ENCODE measurements around the gene PLCL2.
A peak's percentile ranks its signal among the peaks of the same experiment; 100 is the strongest.

Gene PLCL2

GRCh38 chr3:17014709-17015108 lies 130.0 kb downstream of the PLCL2 start:
- DNase-seq: no peak

DNA sequence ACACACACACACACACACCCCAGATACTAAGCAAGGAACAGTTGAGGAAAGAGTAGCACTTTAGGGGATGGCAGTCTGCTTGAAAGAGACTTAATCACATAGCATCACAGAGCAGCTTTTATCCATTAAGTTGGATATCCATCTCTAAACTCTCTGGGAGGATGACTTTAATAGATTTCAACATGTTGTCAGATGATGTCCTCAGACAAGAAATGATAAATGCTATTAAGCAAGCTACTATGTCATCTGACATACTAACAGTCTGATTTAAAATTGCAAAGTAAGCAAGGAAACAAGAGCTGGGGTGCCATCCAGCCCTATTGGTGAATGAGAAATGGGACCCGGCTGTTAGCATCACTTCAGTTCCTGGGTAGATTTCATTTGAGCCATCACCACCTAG lies 136.9 kb downstream of the PLCL2 start:
- no peak for DNase-seq

DNA sequence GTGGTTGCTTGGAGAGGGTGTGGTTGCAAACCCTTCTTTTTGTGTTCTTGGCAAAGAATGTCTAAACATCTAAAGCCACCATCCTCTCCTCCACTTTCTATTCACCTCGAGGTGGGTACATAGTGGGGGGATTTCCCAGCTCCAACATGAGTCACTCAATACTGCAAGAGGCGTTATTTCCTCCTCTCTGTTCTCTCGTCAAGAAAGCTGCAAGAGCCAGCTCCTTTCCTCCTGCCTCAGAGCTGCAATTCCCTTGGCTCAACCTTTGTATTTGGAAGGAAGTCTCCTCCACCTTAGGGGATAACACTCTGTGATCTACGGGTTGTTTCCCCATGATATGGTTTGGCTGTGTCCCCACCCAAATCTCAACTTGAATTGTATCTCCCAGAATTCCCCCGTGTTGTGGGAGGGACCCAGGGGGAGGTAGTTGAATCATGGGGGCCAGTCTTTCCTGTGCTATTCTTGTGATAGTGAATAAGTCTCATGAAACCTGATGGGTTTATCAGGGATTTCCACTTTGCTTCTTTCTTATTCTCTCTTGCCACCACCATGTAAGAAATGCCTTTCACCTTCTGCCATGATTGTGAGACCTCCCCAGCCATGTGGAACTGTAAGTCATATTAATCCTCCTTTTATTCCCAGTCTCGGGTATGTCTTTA lies 138.4 kb downstream of the PLCL2 start:
- peak; percentile 15 to 70 for DNase-seq

GRCh38 chr3:17025594-17026139 lies 140.9 kb downstream of the PLCL2 start:
- peak; percentile 36 to 64 for DNase-seq

GRCh38 chr3:17027318-17027717 lies 142.6 kb downstream of the PLCL2 start:
- DNase-seq: no peak

GRCh38 chr3:17028363-17028762 lies 143.6 kb downstream of the PLCL2 start:
- DNase-seq: no peak

GRCh38 chr3:17030438-17030837 lies 145.7 kb downstream of the PLCL2 start:
- no peak for DNase-seq

DNA sequence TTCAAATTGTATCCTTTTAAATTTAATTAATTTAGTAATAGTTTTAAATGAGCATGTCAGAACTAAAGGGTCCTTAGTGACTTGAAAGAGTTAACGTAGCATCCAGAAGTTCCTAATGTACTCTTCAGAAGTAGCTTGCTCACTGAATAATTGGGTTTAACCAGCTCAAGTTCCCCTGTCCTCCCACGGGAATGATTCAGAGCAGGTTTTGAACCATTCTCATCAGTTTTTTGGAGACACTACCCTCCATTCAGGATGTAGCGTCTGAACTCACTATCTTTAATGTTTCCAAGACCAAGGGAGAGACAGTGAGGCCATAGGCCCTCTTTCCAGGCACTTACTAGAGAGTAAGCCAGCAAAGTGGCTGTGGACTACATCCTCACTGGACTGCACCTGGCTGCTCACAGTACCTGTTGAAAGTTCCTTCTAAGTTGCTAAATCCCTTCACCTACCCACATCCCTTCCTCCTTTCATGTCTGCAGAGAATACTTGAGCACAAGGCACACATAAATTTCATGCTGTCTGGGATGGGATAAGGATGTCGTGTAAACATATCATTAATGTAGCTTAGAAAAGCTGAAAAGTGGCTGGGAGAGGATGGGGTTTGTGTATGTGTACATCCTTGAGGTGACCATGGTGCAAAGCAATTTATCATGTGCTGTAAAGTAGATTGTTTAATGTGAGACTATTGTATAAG lies 146.3 kb downstream of the PLCL2 start:
- no peak for DNase-seq

DNA sequence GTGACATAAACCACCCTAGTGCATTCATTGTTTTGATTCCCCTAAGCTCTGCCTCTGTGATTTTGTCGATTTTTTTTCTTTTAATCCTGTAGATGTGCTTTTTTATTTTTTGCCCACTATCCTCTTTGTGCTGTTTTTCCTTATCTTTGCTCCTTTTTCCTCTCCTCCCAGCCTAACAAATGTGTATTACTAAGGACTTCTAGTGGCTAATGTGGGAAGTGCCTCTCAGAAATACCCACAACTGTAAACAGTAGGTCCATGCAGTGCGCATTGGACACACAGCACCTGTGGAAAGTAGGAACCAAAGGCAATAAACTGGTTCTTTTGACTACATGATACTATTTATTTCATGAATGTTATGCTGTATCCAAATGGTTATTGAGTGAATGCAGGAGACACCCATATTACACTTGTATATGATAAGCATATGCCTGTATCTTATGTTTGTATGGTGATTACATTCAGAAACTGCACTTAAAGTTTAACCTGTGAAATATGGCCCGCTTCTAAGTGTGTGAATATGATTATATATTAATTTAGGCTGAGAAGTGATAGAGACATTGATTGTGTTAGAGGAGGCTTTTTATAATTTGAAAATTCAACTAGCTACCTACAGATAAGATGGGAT lies 147.8 kb downstream of the PLCL2 start:
- DNase-seq: no peak

- peak in 1 of 2 experiments; percentile 31 for DNase-seq
These were observed 148.9 kb downstream of the PLCL2 start for GRCh38 chr3:17033516-17034168.

DNA sequence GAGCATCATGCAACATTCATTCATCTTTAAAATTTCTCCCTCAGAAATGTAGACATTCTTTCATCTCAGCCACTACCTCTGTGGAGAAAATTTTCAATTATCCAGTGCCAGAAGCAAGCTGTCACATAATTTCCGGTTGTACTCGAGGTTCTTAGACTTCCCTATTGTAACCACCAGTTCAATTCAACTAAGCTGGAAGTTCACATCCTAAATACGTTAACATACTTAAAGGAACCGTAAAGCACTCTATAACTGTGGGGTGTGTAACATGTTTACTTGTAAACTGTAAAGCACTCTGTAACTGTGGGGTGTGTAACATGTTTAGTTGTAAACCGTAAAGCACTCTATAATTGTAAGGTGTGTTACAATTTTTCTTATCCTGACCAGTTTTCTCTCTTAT lies 150.3 kb downstream of the PLCL2 start:
- DNase-seq: no peak

DNA sequence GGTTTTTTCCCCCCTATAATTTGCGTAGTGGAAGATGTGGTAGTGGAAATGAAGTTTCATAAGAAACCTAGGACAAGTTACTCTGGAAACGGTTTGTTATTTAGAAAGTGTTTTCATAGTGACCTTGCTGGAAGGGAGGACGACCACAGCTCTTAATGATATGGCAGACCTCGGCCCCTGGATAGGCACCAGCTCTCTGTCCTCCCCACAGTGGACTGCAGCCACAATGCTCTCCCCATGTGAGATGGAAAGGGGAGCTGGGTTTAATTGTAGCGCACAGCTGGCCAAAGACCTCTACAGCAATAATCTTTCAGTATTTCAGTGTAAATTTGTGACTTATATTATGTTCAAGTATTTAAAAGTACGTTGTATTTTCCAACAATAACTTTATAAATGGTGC lies 151.2 kb downstream of the PLCL2 start:
- no peak for DNase-seq

- DNase-seq: no peak
These were observed 153.4 kb downstream of the PLCL2 start for GRCh38 chr3:17038141-17038540.

- no peak for DNase-seq
These were observed 154.3 kb downstream of the PLCL2 start for GRCh38 chr3:17038900-17039553.

DNA sequence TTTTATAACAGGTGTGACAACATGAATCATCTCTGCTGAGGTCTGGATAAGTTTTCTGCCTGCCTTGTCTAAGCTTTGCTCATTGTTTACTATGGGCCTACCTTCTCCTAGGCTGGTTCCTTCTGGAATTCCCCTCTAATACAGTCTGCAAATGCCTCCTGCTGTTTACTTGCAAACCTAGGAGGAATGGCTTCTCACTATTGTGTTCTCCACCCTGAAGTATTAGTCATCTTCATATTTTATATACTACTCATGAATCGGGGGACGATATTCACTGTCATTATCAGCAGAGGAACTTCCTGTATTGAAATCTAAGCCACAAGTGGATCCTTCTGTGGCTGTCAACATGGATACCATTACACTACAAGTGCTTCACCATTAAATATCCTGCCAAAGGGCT lies 154.8 kb downstream of the PLCL2 start:
- no peak for DNase-seq

- no peak for DNase-seq
These were observed 155.7 kb downstream of the PLCL2 start for GRCh38 chr3:17040322-17040989.

GRCh38 chr3:17040990-17041377 lies 156.2 kb downstream of the PLCL2 start:
- DNase-seq: no peak

GRCh38 chr3:17044855-17045254 lies 160.1 kb downstream of the PLCL2 start:
- no peak for DNase-seq

- no peak for DNase-seq
These were observed 160.9 kb downstream of the PLCL2 start for GRCh38 chr3:17045705-17046104.

DNA sequence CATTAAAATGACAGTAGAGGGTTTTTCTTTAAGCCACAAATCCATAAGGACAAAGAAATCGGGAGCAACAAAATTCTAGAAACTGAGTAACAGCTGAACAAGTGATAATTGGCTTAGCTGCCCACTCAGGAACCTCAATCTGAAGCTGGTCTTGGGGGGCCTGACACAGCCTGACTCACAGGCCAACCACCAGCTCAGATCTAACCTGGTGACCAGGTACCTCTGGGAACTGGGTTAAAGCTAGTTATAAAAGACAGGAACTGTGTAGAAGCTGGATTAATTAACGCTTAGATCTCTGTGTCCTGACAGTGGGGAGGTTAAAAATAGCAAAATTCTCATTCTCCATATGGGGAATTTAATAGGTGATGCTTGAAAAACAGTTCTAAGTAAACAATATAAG lies 161.9 kb downstream of the PLCL2 start:
- no peak for DNase-seq

DNA sequence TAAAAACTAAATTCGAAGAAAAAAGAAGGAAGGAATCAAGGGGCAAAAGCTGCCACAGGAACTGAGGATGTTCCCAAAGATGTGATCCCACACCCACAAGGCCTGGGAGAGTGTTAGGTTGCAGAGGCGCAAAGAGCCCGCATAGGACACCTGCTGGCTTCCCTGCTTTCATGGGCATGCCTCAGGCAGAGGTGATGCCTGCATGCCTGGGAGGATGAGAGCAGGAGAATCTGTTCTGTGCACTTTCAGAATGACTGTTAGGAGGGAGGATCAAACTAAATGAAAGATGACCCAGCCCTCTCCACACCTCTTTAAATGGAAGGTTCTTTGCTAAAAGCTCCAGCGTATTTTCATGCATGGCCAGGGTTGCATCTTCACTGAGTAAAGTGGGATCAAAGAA lies 162.4 kb downstream of the PLCL2 start:
- no peak for DNase-seq

- DNase-seq: no peak
These were observed 163.1 kb downstream of the PLCL2 start for GRCh38 chr3:17047894-17048293.

All from stimulated activated CD4-positive, alpha-beta T cell treated with anti-CD3 and anti-CD28 coated beads, Interleukin-4, amount 100 ng/mL, for 4 hours (primary cell).